Neural progenitor cell (in vitro differentiated cells): ENCODE measurements around the gene CADPS. TPM values are rescaled to one million over a fixed set of nuclear protein-coding genes. Genes with fewer than 3 reads are reported as not detected.

ENCODE experiments used
- DNase-seq: peaks from one replicate; pipeline ENCODE4 v3.0.0-alpha.2; 2016; ENCODE audit warnings: low spot score
- H2AFZ ChIP-seq: fragments of 200-600 bp; sonication (generic); replicated peaks from 2 replicates; pipeline ENCODE4 v1.6.1; 2016; ENCODE audit warnings: antibody characterized with exemption
- H3F3A ChIP-seq: fragments of 200-600 bp; sonication (generic); 2 replicates; pipeline ENCODE4 v1.6.1; 2016; ENCODE audit warnings: antibody characterized with exemption, low read depth
- H3K27ac ChIP-seq: fragments of 200-600 bp; sonication (generic); 2 replicates; pipeline ENCODE4 v1.5.1; 2016; ENCODE audit warnings: mild to moderate bottlenecking
- H3K27me3 ChIP-seq: fragments of 200-600 bp; sonication (generic); 2 replicates; pipeline ENCODE4 v1.6.1; 2016; ENCODE audit warnings: mild to moderate bottlenecking, moderate library complexity
- H3K36me3 ChIP-seq: fragments of 200-600 bp; sonication (generic); 2 replicates; pipeline ENCODE4 v1.5.1; 2016
- H3K4me1 ChIP-seq: fragments of 200-600 bp; sonication (generic); 2 replicates; pipeline ENCODE4 v1.6.1; 2016; ENCODE audit warnings: mixed run types
- H3K4me2 ChIP-seq: fragments of 200-600 bp; sonication (generic); 2 replicates; pipeline ENCODE4 v1.6.1; 2016
- H3K4me3 ChIP-seq: fragments of 200-600 bp; sonication (generic); 2 replicates; pipeline ENCODE4 v1.5.1; 2016
- H3K79me2 ChIP-seq: fragments of 200-600 bp; sonication (generic); 2 replicates; pipeline ENCODE4 v1.6.1; 2016; ENCODE audit warnings: low read depth
- H3K9ac ChIP-seq: fragments of 200-600 bp; sonication (generic); 2 replicates; pipeline ENCODE4 v1.6.1; 2016
- H3K9me3 ChIP-seq: fragments of 200-600 bp; sonication (generic); 2 replicates; pipeline ENCODE4 v1.5.1; 2016; ENCODE audit warnings: low read depth
- H4K20me1 ChIP-seq: fragments of 200-600 bp; sonication (generic); 2 replicates; pipeline ENCODE4 v1.6.1; 2016; ENCODE audit warnings: low read depth
- H3K27ac Mint-ChIP-seq: 3 replicates; pipeline ENCODE4 v1.8.0; 2021; ENCODE audit warnings: mixed read lengths
- H3K27me3 Mint-ChIP-seq: 2 replicates; pipeline ENCODE4 v1.8.0; 2022; ENCODE audit warnings: low read depth, mild to moderate bottlenecking, inconsistent platforms, moderate library complexity, mixed read lengths; ENCODE audit not compliant: insufficient read depth
- H3K36me3 Mint-ChIP-seq: 3 replicates; pipeline ENCODE4 v1.8.0; 2021; ENCODE audit warnings: mixed read lengths
- H3K4me1 Mint-ChIP-seq: 3 replicates; pipeline ENCODE4 v1.8.0; 2021; ENCODE audit warnings: mixed read lengths
- H3K4me3 Mint-ChIP-seq: 3 replicates; pipeline ENCODE4 v1.8.0; 2021; ENCODE audit warnings: mild to moderate bottlenecking, moderate library complexity, mixed read lengths
- H3K9me3 Mint-ChIP-seq: 3 replicates; pipeline ENCODE4 v1.8.0; 2020; ENCODE audit warnings: mixed read lengths
- EZH2 ChIP-seq: fragments of 200-600 bp; sonication (generic); IDR thresholded peaks from 2 replicates; pipeline ENCODE4 v1.6.1; 2017; ENCODE audit warnings: antibody characterized with exemption, mild to moderate bottlenecking, moderate library complexity
- EZH2phosphoT487 ChIP-seq: fragments of 200-600 bp; sonication (generic); IDR thresholded peaks from 2 replicates; pipeline ENCODE4 v1.6.1; 2017; ENCODE audit warnings: antibody characterized with exemption
- total RNA-seq: library from RNA; depleted of rRNA; stranded (reverse); fragments of >200 nt; gene quantifications from 2 replicates; pipeline ENCODE4 v1.2.3, GENCODE V29; 2015; ENCODE audit warnings: low replicate concordance
- TF ChIP-seq, protein P1 (sequence below): fragments of 200-600 bp; sonication (generic); IDR thresholded peaks from 2 replicates; pipeline ENCODE4 v1.5.1; 2017; ENCODE audit warnings: antibody characterized with exemption, mild to moderate bottlenecking

The CADPS gene
- total RNA-seq, 1 donor from 2014 or later, result 17.3 TPM

GRCh38 chr3:62812631-62813030 lies 62.6 kb downstream of the CADPS start:
- no peaks in the 10 kb centered on the region for H4K20me1 ChIP-seq
- H3K27me3 Mint-ChIP-seq, result peaks cover 2% of the 10 kb centered on the region
- H3K79me2 ChIP-seq, result no peaks in the 10 kb centered on the region
- no peaks in the 10 kb centered on the region for H3K9me3 ChIP-seq
- TF ChIP-seq EZH2phosphoT487 (no peak), EZH2 (no peak)
- TF ChIP-seq, protein P1, sequence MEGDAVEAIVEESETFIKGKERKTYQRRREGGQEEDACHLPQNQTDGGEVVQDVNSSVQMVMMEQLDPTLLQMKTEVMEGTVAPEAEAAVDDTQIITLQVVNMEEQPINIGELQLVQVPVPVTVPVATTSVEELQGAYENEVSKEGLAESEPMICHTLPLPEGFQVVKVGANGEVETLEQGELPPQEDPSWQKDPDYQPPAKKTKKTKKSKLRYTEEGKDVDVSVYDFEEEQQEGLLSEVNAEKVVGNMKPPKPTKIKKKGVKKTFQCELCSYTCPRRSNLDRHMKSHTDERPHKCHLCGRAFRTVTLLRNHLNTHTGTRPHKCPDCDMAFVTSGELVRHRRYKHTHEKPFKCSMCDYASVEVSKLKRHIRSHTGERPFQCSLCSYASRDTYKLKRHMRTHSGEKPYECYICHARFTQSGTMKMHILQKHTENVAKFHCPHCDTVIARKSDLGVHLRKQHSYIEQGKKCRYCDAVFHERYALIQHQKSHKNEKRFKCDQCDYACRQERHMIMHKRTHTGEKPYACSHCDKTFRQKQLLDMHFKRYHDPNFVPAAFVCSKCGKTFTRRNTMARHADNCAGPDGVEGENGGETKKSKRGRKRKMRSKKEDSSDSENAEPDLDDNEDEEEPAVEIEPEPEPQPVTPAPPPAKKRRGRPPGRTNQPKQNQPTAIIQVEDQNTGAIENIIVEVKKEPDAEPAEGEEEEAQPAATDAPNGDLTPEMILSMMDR, result no peak
- peaks cover 34% of the 10 kb centered on the region for H3K4me1 ChIP-seq
- peaks cover 28% of the 10 kb centered on the region for H3K4me1 Mint-ChIP-seq
- no peak overlapping the region for H3K4me3 Mint-ChIP-seq
- no peaks in the 10 kb centered on the region for H3K36me3 ChIP-seq
- no peak overlapping the region for H2AFZ ChIP-seq
- no peaks in the 10 kb centered on the region for H3F3A ChIP-seq
- peaks cover 3% of the 10 kb centered on the region for H3K9me3 Mint-ChIP-seq
- no peak overlapping the region for H3K27ac Mint-ChIP-seq
- DNase-seq, result no peak
- no peaks in the 10 kb centered on the region for H3K36me3 Mint-ChIP-seq
- H3K4me2 ChIP-seq, result no peak overlapping the region
- H3K27ac ChIP-seq, result no peak overlapping the region
- H3K4me3 ChIP-seq, result no peak overlapping the region
- no peaks in the 10 kb centered on the region for H3K27me3 ChIP-seq
- no peak overlapping the region for H3K9ac ChIP-seq

DNA sequence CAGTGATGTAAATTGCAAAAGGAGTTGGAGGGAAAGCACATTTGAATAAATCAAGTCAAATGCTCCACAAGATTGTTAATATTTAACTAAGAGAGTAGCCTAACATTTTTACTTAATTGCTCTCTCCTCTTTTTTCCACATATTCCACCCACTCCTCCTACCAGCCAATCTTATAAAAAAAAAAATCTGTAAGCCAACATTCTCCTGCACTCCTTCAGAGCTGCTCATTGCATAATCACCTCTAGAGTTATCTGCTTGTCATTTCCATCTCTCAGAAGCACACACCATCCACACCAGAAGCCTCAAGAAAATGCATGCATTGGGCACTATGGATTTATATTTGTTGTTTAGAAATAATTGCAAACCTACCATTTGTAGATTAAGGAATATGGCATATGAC lies 64.1 kb downstream of the CADPS start:
- H2AFZ ChIP-seq, result no peak overlapping the region
- peaks cover 3% of the 10 kb centered on the region for H3K9me3 Mint-ChIP-seq
- H3K4me2 ChIP-seq, result no peak overlapping the region
- peaks cover 26% of the 10 kb centered on the region for H3K4me1 Mint-ChIP-seq
- DNase-seq, result no peak
- H3K27ac Mint-ChIP-seq, result no peak overlapping the region
- peaks cover 10% of the 10 kb centered on the region for H3F3A ChIP-seq
- H3K9me3 ChIP-seq, result no peaks in the 10 kb centered on the region
- H3K4me1 ChIP-seq, result peaks cover 31% of the 10 kb centered on the region
- no peak for TF ChIP-seq EZH2phosphoT487
- TF ChIP-seq EZH2, result no peak
- TF ChIP-seq, protein P1, result no peak
- H3K4me3 Mint-ChIP-seq, result no peak overlapping the region
- H4K20me1 ChIP-seq, result no peaks in the 10 kb centered on the region
- H3K79me2 ChIP-seq, result no peaks in the 10 kb centered on the region
- no peak overlapping the region for H3K27ac ChIP-seq
- H3K27me3 ChIP-seq, result no peaks in the 10 kb centered on the region
- no peaks in the 10 kb centered on the region for H3K36me3 Mint-ChIP-seq
- no peak overlapping the region for H3K4me3 ChIP-seq
- H3K36me3 ChIP-seq, result no peaks in the 10 kb centered on the region
- H3K9ac ChIP-seq, result no peak overlapping the region
- H3K27me3 Mint-ChIP-seq, result peaks cover 2% of the 10 kb centered on the region

DNA sequence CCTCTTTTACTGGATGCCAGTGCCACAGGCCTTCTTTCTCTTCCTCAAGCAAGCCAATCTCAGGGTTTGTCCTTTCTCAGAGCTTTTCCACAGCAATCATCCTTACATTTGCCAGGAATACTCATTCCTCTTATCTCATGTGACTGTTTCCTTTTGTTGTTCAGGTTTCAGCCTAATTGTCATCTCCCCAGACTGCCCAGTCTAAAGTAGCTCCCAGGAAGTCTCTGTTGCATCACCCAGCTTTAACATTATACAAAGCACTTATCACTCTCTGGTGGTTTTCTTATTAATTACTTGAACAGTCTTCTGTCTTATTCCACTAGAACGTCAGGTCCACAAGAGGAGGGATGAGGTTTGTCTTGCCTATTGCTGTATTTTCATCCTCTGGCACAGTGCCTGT lies 65.8 kb downstream of the CADPS start:
- TF ChIP-seq EZH2phosphoT487, result no peak
- TF ChIP-seq, protein P1, result no peak
- no peak for TF ChIP-seq EZH2
- Histone ChIP-seq H3K36me3 (no peaks in the 10 kb centered on the region), H3K9ac (no peak overlapping the region), H3K4me2 (no peak overlapping the region), H3K27me3 (no peaks in the 10 kb centered on the region), H3K79me2 (no peaks in the 10 kb centered on the region), H3F3A (peaks cover 28% of the 10 kb centered on the region), H3K4me3 (no peak overlapping the region), H4K20me1 (no peaks in the 10 kb centered on the region), H3K4me1 (peaks cover 42% of the 10 kb centered on the region), H2AFZ (no peak overlapping the region), H3K27ac (no peak overlapping the region), H3K9me3 (no peaks in the 10 kb centered on the region)
- H3K36me3 Mint-ChIP-seq, result no peaks in the 10 kb centered on the region
- DNase-seq, result no peak
- peaks cover 2% of the 10 kb centered on the region for H3K27me3 Mint-ChIP-seq
- peaks cover 32% of the 10 kb centered on the region for H3K4me1 Mint-ChIP-seq
- H3K9me3 Mint-ChIP-seq, result peaks cover 3% of the 10 kb centered on the region
- no peak overlapping the region for H3K27ac Mint-ChIP-seq
- no peak overlapping the region for H3K4me3 Mint-ChIP-seq
